Prostate gland (tissue), 2 donors: ENCODE results near the gene CALML3.

Experiments
- POLR2A ChIP-seq: fragments of 450-650 bp; IDR thresholded peaks from one replicate; pipeline ENCODE4 v1.6.1; 2016; ENCODE audit warnings: antibody characterized with exemption, mild to moderate bottlenecking
- POLR2AphosphoS5 ChIP-seq: sonication (generic); formaldehyde crosslinking; IDR thresholded peaks from one replicate; pipeline ENCODE4 v1.6.1; 2017; ENCODE audit warnings: antibody characterized with exemption
- TF ChIP-seq, protein P1 (sequence below), 4 experiments: fragments of 200-600 bp in 2 of 4; fragments of 450-650 bp in 2 of 4; sonication (generic) in 2 of 4; IDR thresholded peaks; 1 replicate in 3 of 4; 2 replicates in 1 of 4; pipeline ENCODE4 v1.5.1; 2016 to 2019; ENCODE audit warnings: antibody characterized with exemption in 4 of 4, mild to moderate bottlenecking in 2 of 4, moderate library complexity in 2 of 4

DNA sequence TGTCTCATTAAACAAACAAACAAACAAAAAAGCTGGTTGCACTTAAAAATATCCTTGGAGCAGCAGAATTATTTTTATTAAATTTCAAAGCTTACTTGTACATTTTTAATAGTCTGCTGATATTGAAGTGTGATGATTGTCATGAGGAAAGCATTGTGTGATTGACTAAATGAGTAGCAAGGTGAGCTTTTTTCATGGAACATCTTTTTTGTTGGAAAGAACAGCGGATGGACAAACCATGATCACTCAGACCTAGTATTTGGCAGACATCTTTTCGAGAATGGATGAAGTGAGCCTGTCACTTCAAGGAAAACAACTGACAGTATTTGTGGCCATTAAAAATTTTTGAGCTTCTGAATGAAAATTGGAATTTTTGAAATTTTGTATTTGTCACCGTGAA, 5.7 kb upstream of the CALML3 start:
- TF ChIP-seq, protein P1, sequence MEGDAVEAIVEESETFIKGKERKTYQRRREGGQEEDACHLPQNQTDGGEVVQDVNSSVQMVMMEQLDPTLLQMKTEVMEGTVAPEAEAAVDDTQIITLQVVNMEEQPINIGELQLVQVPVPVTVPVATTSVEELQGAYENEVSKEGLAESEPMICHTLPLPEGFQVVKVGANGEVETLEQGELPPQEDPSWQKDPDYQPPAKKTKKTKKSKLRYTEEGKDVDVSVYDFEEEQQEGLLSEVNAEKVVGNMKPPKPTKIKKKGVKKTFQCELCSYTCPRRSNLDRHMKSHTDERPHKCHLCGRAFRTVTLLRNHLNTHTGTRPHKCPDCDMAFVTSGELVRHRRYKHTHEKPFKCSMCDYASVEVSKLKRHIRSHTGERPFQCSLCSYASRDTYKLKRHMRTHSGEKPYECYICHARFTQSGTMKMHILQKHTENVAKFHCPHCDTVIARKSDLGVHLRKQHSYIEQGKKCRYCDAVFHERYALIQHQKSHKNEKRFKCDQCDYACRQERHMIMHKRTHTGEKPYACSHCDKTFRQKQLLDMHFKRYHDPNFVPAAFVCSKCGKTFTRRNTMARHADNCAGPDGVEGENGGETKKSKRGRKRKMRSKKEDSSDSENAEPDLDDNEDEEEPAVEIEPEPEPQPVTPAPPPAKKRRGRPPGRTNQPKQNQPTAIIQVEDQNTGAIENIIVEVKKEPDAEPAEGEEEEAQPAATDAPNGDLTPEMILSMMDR (IDR thresholded peaks at IDR 0.05) = no peak
- no peak for TF ChIP-seq POLR2A
- TF ChIP-seq POLR2AphosphoS5 = no peak
